Fibroblast of villous mesenchyme (primary cell): ENCODE results near the gene CLNK. TPM values are rescaled to one million over a fixed set of nuclear protein-coding genes. Genes with fewer than 3 reads are reported as not detected.
"Not testable (repeated sequence)": the region's sequence is repeated elsewhere in the genome, so short reads cannot be mapped to it uniquely, and the experiment has no call there.

Experiments
- DNase-seq: peaks from one replicate; pipeline ENCODE4 v3.0.0-alpha.2; 2010; ENCODE audit warnings: low read depth
- H3K4me3 ChIP-seq: 2 replicates; pipeline ENCODE4 v1.5.1; 2011; ENCODE audit warnings: low read depth, mild to moderate bottlenecking, low read length
- CTCF ChIP-seq: IDR thresholded peaks from 2 replicates; pipeline ENCODE4 v1.5.1; 2012; ENCODE audit warnings: low read depth, mild to moderate bottlenecking, low read length; ENCODE audit not compliant: insufficient read depth
- total RNA-seq: library from RNA; depleted of rRNA; stranded (reverse); fragments of >200 nt; gene quantifications from 2 replicates; pipeline ENCODE4 v1.2.3, GENCODE V29; 2012

Gene CLNK
- total RNA-seq, 1 donor = not detected

- peak; percentile 12 for DNase-seq
- H3K4me3 ChIP-seq = no peak overlapping the region
- TF ChIP-seq CTCF = peak; percentile 57
These were observed 61.8 kb downstream of the CLNK start for GRCh38 chr4:10622728-10623127.

- no peak overlapping the region for H3K4me3 ChIP-seq
- DNase-seq = no peak
- TF ChIP-seq CTCF = no peak
These were observed 63.6 kb downstream of the CLNK start for GRCh38 chr4:10620935-10621488.

GRCh38 chr4:10619855-10620254 is 64.7 kb downstream of the CLNK start:
- DNase-seq = no peak
- TF ChIP-seq CTCF = no peak

GRCh38 chr4:10619220-10619619 is 65.3 kb downstream of the CLNK start:
- H3K4me3 ChIP-seq = no peak overlapping the region
- DNase-seq = no peak
- no peak for TF ChIP-seq CTCF

More at GRCh38 chr4:10619855-10620254, 64.7 kb downstream of the CLNK start:
- H3K4me3 ChIP-seq = no peak overlapping the region

- not testable (repeated sequence) for DNase-seq, H3K4me3 ChIP-seq
These were observed 69.6 kb downstream of the CLNK start for GRCh38 chr4:10614926-10615325.

GRCh38 chr4:10613926-10614478 is 70.6 kb downstream of the CLNK start:
- H3K4me3 ChIP-seq = no peak overlapping the region
- TF ChIP-seq CTCF = no peak
- no peak for DNase-seq

GRCh38 chr4:10612476-10612875 is 72.1 kb downstream of the CLNK start:
- H3K4me3 ChIP-seq = no peak overlapping the region
- no peak for TF ChIP-seq CTCF
- no peak for DNase-seq
